SIG-M5 treated with dmso at 0.1 percent for 504 hours (cell line): ENCODE results near the gene CPED1.
"Not testable (repeated sequence)": the region's sequence is repeated elsewhere in the genome, so short reads cannot be mapped to it uniquely, and the experiment has no call there.

Experiments used
- DNase-seq: peaks from one replicate; lab custom pipeline; 2025; ENCODE audit not compliant: unreplicated experiment; lab: John Stamatoyannopoulos, UW

The CPED1 gene

DNA sequence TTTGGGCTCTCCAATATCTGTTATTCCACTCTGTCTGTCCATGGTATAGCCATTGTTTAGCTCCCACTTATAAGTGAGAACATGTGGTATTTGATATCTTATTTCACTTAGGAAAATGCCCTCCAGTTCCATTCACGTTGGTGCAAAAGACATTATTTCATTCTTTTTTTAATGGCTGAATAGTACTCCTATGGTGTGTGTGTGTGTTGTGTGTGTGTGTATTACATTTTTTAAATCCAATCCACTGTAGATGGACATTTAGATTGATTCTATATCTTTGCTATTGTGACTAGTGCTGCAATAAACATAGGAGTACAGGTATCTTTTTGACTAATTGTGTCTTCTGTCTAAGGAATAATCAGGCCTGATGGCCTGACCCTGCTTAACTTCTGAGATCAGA, 7.4 kb upstream of the CPED1 start:
- no peak for DNase-seq

DNA sequence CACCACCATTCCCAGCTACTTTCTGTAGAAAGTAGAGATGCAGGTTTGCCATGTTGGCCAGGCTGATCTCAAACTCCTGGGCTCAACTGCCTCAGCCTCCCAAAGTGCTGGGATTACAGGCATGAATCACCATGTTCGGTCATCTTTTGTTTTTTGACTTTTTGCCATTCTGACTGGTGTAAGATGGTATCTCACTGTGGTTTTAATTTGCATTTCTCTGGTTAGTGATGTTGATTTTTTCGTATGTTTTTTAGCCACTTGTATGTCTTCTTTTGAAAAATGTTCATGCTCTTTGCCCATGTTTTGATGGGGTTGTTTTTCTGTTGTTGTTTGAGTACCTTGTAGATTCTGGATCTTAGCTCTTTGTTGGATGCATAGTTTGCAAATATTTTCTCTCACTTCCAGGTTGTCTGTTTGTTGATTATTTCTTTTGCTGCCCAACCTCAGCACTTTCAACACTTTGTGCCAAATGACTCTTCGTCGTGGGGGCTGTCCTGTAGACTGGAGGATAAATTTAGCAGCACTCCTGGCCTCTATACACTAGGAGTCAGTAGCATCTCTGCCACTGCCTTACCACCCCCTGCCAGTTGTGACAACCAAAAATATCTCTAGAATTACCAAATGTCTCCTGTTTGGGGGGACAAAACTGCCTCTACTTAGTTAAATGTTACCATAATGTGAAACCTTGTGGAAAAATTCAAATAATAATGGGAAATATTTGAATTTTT, 6.5 kb upstream of the CPED1 start:
- DNase-seq = no peak

DNA sequence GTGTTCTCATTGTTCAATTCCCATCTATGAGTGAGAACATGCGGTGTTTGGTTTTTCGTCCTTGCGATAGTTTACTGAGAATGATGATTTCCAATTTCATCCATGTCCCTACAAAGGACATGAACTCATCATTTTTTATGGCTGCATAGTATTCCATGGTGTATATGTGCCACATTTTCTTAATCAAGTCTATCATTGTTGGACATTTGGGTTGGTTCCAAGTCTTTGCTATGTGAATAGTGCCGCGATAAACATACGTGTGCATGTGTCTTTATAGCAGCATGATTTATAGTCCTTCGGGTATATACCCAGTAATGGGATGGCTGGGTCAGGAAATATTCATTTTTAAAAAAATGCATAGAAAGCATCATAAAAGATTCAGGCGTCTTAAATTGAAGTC, 4.9 kb upstream of the CPED1 start:
- not testable (repeated sequence) for DNase-seq

DNA sequence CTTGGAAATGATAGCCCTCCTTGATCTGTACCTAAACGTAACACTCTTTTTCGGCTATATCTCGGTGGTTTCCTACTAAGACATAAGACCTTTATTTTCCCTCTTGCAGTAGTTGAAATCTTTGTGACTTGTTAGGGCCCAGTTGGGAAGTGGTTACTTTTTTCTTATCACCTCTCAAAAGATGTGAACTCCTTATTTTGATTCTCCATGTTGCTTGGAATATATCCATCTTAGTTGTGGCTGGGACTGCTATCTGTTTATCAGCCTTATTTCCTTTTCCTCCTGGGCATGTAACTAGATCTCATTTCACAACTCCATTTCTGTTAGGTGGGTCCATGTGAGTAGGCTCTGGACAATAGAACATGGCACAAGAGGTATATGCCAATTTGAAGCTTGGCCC, 4.1 kb upstream of the CPED1 start:
- DNase-seq = no peak

DNA sequence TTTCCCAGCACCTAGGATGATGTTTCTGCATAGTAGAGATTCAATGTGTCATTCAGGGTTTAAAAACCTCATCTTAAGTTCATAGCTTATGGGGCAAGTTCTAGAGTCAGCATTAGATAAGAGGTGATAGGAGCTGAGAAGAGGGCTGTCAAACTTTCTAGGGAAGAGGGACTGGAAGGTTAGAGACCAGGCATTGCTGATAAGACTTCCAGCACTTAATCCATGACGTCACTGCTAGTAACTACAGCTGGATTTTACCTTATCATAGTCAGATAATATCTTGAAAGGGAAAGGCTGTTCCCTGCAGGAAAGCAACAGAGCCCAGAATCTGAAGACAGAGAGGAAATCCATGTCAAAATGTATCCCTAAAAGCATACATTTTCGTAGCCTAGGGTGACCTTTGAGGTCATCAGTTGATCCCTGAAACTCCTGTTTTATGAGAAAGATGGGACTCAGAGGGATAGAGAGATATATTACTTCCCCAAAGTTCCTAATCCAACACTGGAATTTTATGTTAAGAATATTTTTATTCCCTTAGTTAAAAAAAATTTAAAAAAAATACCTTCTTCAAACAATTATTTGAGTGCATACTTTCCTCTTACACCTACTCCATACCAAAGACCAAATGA, 3.3 kb upstream of the CPED1 start:
- DNase-seq = no peak

DNA sequence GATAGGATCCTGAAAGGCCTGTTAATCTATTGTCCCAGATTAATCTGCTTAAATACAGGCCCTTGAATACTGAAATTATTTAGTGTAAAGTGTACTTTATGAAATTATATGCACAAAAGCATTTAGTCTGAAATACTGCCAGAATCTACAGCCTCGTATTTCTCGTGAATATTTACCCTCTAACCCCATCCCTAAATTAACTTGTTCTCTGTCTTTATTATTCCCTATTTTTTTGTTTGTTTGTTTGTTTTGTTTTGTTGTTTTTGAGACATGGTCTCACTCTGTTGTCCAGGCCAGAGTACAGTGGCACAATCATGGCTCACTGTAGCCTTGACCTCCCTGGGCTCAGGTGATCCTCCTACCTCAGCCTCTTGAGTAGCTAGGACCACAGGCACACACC, 2.7 kb upstream of the CPED1 start:
- no peak for DNase-seq

DNA sequence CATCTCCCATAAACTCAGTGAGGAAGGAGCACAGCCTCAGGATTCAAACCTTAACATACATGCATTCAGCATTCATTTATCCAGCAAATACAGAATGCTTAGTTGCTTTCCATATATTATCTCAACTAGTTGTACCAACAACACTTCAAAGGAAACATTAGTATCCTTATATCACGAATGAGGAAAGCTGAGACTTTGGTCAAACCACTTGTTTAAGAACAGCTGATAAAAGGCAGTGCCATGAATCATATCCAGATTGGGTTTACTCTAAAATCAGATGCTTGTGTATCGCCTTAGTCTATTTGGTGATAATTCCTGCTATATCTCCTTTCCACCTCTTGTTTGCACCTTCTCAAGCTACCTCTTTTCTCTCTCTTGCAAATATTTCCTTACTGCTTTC, 1.9 kb upstream of the CPED1 start:
- no peak for DNase-seq

DNA sequence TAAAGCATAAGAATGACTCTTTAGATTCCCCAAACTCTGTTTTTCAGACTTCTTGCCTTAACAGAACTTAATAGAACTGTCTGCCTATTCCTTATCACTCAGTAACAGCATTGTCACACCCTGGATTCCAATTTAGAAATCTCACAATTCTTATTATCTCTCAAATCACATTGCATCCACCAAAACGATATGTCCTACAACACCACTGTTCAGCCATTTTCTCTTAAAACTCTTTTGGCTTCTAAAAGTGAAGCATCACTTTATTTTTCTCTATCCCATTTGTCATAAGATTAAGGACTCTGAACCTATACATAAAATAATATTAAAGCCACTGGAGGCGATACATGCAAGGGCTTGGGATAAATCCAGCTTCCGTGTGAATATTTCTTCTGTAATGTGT, 1.2 kb upstream of the CPED1 start:
- no peak for DNase-seq

DNA sequence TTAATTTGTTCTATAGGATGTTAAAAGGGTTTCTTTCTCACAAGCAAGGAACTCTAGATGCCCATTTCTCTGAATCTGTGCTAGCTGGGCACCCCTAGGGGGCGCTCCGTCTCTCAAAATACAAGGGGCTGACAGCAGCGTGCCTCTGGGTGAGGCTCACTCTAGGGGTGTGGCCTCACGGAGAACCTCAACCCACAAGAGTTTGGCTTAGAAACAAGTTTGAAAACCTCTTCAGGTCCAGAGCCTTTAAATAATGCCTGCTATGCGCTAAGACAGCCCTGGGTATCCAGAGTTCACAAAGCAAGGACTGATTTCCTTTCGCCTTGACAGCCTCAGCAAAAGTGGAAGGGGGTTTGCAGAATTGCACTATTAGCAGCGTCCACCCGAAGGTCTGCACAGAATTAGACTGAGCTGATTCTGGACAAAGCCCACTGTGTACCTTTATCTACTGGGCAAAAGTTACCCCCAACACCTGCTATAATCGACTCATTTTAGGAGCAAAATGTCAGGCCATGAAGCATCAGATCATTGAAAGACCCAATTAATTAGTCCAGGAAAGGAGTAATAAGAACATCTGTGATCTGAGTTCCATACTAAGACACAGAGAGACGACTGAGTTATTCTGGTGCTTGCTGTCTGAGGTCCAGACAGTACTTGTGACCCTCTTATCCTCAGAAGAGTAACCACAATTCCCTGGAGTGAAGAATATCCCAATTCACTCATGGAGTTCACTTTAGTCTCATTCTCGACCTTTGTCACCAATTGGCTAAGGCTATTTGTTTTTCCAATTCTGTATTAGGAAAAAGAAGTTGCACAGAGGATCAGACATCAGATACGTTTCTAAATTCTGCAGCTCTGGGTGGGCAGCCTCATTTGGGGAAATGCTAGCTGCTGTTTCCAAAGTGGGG, 574 bp upstream of the CPED1 start:
- peak; percentile 82 for DNase-seq

DNA sequence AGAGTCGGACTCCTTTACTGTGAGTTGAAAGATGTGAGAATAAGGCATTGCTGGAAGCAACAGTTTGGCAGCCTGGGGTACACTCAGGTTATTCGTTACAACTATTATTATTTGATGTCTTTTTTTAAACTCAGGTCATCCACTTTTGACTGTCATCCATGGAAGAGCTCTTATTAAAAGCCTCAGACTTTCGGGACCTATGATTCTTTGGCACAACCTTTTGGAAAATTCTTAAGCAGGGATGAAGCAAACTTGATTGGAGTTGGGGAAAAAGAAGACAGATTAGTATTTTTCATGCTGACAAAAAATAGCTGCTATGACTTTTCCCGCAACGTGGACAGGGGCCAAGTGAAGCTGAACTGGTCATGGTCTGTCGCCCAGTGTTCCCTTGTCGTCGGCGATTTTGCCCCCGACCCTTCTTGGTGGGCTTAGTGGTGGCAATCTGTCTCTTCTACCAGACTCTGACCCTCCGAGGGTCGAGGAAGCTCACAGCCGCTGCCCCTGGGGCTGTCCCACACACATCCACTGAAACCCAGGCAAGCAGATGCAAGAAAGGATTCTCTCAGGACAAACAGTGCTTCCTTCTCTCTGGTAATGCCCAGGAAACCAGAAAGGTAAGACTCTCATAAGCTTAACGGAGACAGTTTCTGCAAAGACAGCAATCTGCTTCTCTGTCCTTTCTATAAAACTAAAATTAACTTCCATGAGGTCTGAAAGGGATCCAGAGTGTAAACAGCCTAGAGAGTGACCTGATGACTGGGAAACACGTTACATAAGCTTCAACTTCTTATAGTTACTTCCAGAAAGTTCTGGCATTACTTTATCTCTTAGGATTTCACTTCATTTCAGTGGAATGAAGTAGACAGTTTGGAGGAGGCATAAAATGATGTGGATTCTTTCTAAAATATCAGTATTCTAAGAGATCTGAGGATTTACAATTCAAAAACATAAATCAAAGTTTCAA, 1.0 kb downstream of the CPED1 start:
- DNase-seq = no peak

DNA sequence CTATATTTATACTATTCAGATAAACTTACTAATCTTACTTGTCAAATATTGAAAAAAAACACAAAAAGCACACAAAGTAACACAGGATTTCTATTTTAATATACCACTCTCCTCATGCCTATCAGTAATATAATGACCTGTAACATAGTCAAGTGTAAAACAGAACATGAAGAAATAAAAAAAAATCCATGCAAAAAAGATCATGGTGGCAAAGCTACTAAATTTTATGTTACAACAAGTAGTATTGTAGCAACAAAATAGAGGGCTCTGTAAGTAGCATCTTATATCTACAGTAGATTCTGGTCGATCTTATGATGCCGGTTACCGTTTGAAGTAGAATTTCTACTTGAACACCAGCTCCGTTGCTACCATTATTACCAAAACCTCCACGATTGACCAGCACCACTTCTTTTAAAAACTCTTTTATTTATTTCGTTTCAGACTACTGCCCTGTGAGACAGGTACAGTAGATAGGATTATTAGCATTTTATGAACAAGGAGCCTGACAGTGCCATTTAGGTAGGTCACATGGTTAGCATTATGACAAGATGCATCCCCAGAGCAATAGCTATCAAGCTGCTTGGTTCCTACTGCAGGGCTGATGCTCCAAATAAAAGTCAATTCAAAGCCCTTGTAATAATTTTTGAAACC, 2.1 kb downstream of the CPED1 start:
- DNase-seq = no peak

DNA sequence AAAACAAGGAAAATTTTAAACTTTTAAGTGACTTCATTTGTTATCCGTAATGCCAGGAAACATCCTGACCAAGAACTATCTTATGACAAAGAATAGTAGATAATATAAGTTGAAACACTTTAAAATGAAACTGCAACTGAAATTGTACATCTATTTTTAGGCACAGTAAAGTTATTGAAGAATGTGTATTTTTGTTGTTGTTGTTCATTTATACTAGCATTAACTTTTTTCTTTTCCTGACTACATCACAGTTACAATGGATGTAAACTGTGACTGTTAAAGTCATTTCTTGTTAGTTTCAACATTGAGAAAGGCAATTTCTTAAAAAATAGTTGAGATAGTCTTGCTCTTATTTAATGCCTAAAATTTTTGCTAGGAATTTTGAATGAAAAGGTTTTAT, 2.6 kb downstream of the CPED1 start:
- no peak for DNase-seq

DNA sequence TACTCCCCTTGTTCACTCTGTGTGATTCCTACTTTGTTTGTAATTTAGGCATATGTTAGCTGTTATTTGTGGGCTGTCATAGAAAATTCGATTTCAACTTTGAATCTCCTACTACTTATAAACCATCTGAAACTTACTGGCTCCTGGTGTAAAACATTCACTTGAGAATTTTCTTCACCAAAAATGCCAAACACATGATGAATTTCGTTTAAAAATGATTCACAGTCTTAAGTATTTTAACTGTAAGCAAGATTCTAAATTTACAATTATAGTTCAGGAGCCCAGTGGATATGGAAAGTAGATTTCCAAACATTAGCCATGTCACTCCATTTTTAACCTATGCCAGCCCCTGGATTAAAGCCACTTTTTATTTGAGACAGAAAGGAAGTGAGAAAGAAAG, 3.1 kb downstream of the CPED1 start:
- no peak for DNase-seq

DNA sequence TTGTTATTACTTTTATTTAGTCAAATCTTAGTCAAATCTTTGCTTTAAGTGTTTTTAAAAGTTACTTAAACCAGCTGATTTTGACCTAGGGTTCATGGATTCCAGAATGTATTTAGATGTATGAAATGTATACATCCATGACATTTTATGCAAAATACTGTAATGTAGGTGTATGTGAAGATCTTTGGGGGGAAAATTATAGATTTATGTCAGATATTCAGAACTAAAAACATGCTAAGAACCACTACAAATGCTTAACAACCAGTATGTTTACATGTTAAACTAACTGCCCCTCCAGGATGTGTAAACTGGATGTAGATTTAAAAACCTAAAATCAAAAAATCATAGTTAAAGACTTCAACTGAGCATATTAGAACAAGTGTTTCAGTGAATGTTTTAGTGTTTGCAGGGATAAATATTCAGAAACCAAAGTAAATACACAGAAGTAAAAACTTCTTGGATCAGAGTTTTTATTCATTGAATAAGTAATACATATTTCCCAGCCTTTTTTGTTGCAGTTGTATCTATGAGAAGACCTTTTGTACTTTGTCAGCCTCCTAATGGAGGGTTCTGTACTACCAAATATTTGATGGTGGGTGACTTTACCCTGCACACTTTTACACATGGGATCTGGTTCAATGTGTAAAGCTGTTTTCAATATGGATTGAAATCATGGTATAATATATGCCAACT, 3.9 kb downstream of the CPED1 start:
- DNase-seq = no peak

DNA sequence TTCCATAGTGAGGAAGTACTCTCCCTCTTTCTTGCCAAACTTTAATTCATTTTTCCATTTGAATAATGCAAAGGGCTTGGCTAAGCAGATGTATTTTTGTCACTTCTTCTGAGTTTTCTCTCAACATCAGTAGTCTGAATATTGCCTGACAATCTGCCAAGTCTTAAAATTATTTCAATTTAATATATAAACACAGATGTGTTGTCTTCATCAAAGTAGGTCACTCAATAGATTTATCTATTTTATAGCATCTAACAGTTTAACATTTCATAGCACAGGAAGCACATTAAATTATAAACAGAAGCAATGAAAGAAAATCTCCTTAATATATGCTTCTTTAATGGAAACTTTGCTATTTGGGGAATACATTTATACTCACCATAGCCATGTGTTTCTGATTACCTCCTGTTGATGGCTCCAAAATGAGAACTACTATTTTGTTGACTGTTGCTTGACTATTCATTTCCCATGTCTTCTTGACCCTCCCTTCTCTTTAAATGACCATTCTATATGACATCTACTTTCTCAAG, 4.5 kb downstream of the CPED1 start:
- no peak for DNase-seq

DNA sequence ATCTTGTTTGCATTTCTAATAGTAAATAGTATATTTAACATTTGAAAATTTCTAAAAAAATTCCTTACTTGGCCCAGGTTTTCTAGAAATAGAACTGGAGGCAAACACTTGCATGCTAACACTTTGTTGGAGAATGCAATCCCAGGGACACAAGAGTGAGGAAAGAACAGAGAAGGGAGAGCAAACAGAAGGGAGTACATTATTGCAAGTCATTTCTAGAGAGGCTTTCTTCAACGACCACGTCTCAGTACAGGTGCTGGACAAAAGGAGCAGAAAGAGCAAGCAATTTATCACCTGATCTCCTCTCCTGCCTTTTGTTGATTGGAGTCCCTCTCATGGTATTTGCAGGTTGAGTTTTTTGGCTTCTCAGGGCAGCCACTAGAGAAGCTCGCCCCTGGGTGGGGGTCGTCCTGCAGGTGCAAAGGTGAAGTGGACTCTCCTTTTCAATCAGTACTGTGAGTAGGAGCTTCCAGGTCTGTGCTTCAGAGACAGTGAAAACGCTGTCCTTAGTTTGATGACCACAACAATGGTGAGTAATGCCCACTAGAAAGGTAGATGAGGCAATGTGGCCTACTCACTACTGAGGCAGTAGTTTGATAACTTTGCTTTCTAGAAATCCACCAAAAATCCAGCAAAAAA, 5.2 kb downstream of the CPED1 start:
- DNase-seq = no peak

DNA sequence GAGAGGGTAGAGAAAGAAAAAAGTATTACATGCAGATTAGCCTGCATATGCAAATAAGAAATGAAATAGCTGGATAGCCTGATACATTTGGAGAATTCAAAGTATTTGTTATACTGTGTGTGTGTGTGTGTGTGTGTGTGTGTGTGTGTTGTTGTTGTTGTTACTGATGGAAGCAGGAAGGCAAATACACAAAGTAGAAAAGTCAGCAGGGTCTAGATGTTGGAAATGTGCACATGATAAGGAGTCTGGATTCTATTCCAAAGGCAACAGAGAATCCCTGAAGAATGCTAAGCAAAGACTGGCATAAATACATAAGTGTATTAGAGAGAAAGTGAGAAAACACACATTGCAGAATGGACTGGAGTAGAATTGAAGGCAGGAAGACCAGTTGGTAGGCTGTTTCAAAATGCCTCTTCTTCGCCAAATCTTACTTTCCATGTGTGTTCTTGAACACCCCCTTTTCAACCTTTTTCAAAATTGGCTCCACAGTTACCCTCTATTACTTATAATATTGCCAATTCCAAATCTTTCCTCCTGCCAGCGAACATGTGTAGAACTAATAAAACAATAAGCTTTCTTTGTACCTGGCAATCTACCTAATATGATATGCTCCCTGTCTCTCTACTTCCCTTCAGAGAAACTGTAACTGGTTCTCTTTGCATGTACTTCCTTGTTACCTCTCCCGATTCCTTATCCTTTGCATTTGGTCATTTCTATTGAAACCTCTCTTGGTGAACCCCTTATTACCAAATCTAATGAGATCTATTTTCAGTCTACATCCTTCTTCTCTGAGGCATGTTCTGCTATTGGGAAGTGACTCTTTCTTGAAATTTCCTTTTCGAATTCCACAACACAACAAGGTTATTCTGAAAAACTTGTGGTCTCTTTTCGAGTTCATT, 6.2 kb downstream of the CPED1 start:
- DNase-seq = no peak

DNA sequence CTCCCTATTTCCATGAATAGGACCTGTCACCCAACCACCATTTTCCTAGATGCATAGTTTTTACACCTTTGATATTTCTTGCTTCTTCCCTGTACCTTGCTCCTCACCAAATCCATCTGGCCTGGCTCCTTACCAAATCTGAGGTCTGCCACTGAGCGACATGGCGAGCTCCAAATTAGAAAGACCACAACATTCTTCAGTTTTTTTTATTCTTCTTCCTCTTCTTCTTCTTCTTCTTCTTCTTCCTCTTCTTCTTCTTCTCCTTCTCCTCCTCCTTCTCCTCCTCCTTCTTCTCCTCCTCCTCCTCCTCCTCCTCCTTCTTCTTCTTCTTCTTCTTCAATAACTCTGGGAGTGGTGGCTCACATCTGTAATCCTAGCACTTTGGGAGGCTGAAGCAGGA, 7.1 kb downstream of the CPED1 start:
- peak; percentile 7 for DNase-seq
